Natural killer cell (primary cell): ENCODE data around the gene PLEKHG7. TPM values are rescaled to one million over a fixed set of nuclear protein-coding genes. Genes with fewer than 3 reads are reported as not detected.

Experiments
- ATAC-seq, 3 donors: fragments of 150-1000 bp in 2 of 3; fragments of 200-7000 bp in 1 of 3; cut with Tn5 transposase; 1 replicate in 1 of 3; 2 replicates in 2 of 3; pipeline ENCODE4 v1.10.0; 2021; ENCODE audit warnings: mild to moderate bottlenecking in 2 of 3, moderate library complexity in 2 of 3
- DNase-seq, 2 donors: peaks; one replicate each; pipeline versions ENCODE4 v3.0.0 to v3.0.0-alpha.2; 2013 to 2021; ENCODE audit warnings: mixed read lengths in 1 of 2
- H3K27ac ChIP-seq: one replicate; pipeline ENCODE4 v1.5.1; 2013; ENCODE audit warnings: mild to moderate bottlenecking, low read length
- H3K27me3 ChIP-seq: one replicate; pipeline ENCODE4 v1.6.1; 2013; ENCODE audit warnings: low read length; ENCODE audit not compliant: control insufficient read depth, insufficient read depth
- H3K36me3 ChIP-seq: one replicate; pipeline ENCODE4 v1.6.1; 2013; ENCODE audit warnings: low read length; ENCODE audit not compliant: control insufficient read depth, insufficient read depth
- H3K4me1 ChIP-seq: one replicate; pipeline ENCODE4 v1.6.1; 2013; ENCODE audit warnings: low read length; ENCODE audit not compliant: control insufficient read depth, insufficient read depth
- H3K4me3 ChIP-seq: one replicate; pipeline ENCODE4 v1.5.1; 2013; ENCODE audit warnings: low read length
- H3K9me3 ChIP-seq: one replicate; pipeline ENCODE4 v1.6.1; 2013; ENCODE audit warnings: low read length; ENCODE audit not compliant: control insufficient read depth, insufficient read depth
- H3K27ac Mint-ChIP-seq, 2 donors: one replicate each; pipeline ENCODE4 v1.8.0; 2022; ENCODE audit warnings: mild to moderate bottlenecking in 2 of 2, mixed read lengths in 2 of 2, moderate library complexity in 1 of 2
- H3K27me3 Mint-ChIP-seq, 2 donors: one replicate each; pipeline ENCODE4 v1.8.0; 2022; ENCODE audit warnings: low read depth in 2 of 2, mixed read lengths in 2 of 2
- H3K36me3 Mint-ChIP-seq: one replicate; pipeline ENCODE4 v1.8.0; 2022; ENCODE audit warnings: mixed read lengths
- H3K4me1 Mint-ChIP-seq, 2 donors: one replicate each; pipeline ENCODE4 v1.8.0; 2022; ENCODE audit warnings: mixed read lengths in 2 of 2
- H3K4me3 Mint-ChIP-seq: one replicate; pipeline ENCODE4 v1.8.0; 2022; ENCODE audit warnings: mild to moderate bottlenecking, moderate library complexity, mixed read lengths
- H3K9me3 Mint-ChIP-seq, 2 donors: one replicate each; pipeline ENCODE4 v1.8.0; 2022; ENCODE audit warnings: mixed read lengths in 2 of 2
- WGBS: methylation state at CpG from one replicate; pipeline ENCODE4 v1.1.7; 2013; ENCODE audit warnings: missing lambda C conversion rate; ENCODE audit not compliant: insufficient coverage; 5-methylcytosine and 5-hydroxymethylcytosine counted together
- intact Hi-C: fragments of 100-400 bp; cut with micrococcal nuclease; formaldehyde crosslinking; loops from one replicate; pipeline ENCODE4 v1.14.2; 2022
- total RNA-seq, 4 donors: library from RNA; stranded (reverse); fragments of 120-200 nt in 1 of 4; gene quantifications; one replicate each; pipeline versions ENCODE4 v1.2.3 to v1.2.4, GENCODE V29; 2013 to 2022
- TF ChIP-seq, protein P1 (sequence below): fragments of 200-600 bp; IDR thresholded peaks from one replicate; pipeline ENCODE4 v1.8.0; 2022; ENCODE audit warnings: antibody characterized with exemption

The PLEKHG7 gene
- total RNA-seq, 3 donors from 2014 or later (not counting 1 experiment from before 2014, with no cell fraction given), result 0.16 to 0.63 TPM; not detected in 1

- H3K36me3 Mint-ChIP-seq, result peaks cover 13% of the 10 kb centered on the region
- H3K4me1 ChIP-seq, result no peaks in the 10 kb centered on the region
- H3K4me1 Mint-ChIP-seq, result no peaks in the 10 kb centered on the region
- no peaks in the 10 kb centered on the region for H3K9me3 ChIP-seq
- H3K27me3 Mint-ChIP-seq, result peaks cover 4 to 41% of the 10 kb centered on the region in 2 donors
- no peaks in the 10 kb centered on the region for H3K27me3 ChIP-seq
- H3K36me3 ChIP-seq, result no peaks in the 10 kb centered on the region
- peaks cover 3 to 7% of the 10 kb centered on the region in 2 donors for H3K9me3 Mint-ChIP-seq
- H3K4me3 ChIP-seq, result no peak overlapping the region
- TF ChIP-seq, protein P1, sequence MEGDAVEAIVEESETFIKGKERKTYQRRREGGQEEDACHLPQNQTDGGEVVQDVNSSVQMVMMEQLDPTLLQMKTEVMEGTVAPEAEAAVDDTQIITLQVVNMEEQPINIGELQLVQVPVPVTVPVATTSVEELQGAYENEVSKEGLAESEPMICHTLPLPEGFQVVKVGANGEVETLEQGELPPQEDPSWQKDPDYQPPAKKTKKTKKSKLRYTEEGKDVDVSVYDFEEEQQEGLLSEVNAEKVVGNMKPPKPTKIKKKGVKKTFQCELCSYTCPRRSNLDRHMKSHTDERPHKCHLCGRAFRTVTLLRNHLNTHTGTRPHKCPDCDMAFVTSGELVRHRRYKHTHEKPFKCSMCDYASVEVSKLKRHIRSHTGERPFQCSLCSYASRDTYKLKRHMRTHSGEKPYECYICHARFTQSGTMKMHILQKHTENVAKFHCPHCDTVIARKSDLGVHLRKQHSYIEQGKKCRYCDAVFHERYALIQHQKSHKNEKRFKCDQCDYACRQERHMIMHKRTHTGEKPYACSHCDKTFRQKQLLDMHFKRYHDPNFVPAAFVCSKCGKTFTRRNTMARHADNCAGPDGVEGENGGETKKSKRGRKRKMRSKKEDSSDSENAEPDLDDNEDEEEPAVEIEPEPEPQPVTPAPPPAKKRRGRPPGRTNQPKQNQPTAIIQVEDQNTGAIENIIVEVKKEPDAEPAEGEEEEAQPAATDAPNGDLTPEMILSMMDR, result no peak
- intact Hi-C loops, result no loop called here
- 67% methylated on average over 1 of the region's 1 CpG for WGBS
- no peak overlapping the region for H3K27ac ChIP-seq
- no peak for ATAC-seq
- no peak overlapping the region for H3K4me3 Mint-ChIP-seq
- DNase-seq, result no peak
- no peak overlapping the region for H3K27ac Mint-ChIP-seq
These were observed 18.9 kb downstream of the PLEKHG7 start for GRCh38 chr12:92721656-92722055.

DNA sequence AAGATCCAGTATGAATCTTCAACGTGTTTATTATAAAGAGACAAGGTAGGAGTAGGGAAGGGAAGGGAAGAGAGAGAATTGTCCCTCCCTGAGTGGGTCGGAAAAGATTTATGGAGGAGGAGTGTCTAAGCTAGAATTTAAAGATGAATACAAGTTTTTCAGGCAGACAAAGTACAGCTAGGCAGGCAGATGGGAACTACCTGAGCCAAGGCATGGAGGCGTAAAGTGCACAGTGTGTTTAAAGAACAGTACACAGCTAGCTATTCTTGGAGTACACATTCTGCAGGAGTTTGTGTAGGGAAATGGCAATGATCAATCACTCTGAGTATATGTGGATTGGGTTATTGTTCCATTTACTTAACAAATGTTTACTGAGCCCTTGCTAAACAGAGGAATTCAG is 20.1 kb downstream of the PLEKHG7 start:
- WGBS, result 83% methylated on average over 3 of the region's 3 CpGs
- Mint-ChIP-seq H3K4me3 (no peak overlapping the region), H3K36me3 (peaks cover 13% of the 10 kb centered on the region), H3K27me3 (peaks cover 4 to 41% of the 10 kb centered on the region in 2 donors), H3K27ac (no peak overlapping the region), H3K4me1 (no peaks in the 10 kb centered on the region), H3K9me3 (peaks cover 3 to 7% of the 10 kb centered on the region in 2 donors)
- Histone ChIP-seq H3K9me3 (no peaks in the 10 kb centered on the region), H3K27ac (no peak overlapping the region), H3K36me3 (no peaks in the 10 kb centered on the region), H3K4me1 (no peaks in the 10 kb centered on the region), H3K27me3 (no peaks in the 10 kb centered on the region), H3K4me3 (no peak overlapping the region)
- TF ChIP-seq, protein P1, result no peak
- ATAC-seq (no peak), DNase-seq (no peak)
- intact Hi-C loops, result no loop called here

- Mint-ChIP-seq H3K4me1 (no peaks in the 10 kb centered on the region), H3K27me3 (peaks cover 4 to 27% of the 10 kb centered on the region in 2 donors), H3K9me3 (peaks cover 3 to 7% of the 10 kb centered on the region in 2 donors), H3K4me3 (no peak overlapping the region), H3K27ac (no peak overlapping the region), H3K36me3 (peaks cover 13% of the 10 kb centered on the region)
- Histone ChIP-seq H3K4me3 (no peak overlapping the region), H3K36me3 (no peaks in the 10 kb centered on the region), H3K27ac (no peak overlapping the region), H3K27me3 (no peaks in the 10 kb centered on the region), H3K9me3 (no peaks in the 10 kb centered on the region), H3K4me1 (no peaks in the 10 kb centered on the region)
- ATAC-seq (no peak), DNase-seq (no peak)
- TF ChIP-seq, protein P1, result no peak
- 81% methylated on average over 4 of the region's 4 CpGs for WGBS
- intact Hi-C loops, result no loop called here
These were observed 24.1 kb downstream of the PLEKHG7 start for GRCh38 chr12:92726850-92727249.

GRCh38 chr12:92729773-92730305 is 27.1 kb downstream of the PLEKHG7 start:
- Mint-ChIP-seq H3K9me3 (peaks cover 0 to 3% of the 10 kb centered on the region in 2 donors), H3K27ac (no peak overlapping the region), H3K4me1 (no peaks in the 10 kb centered on the region), H3K4me3 (no peak overlapping the region), H3K36me3 (peaks cover 4% of the 10 kb centered on the region), H3K27me3 (peaks cover 3 to 13% of the 10 kb centered on the region in 2 donors)
- Histone ChIP-seq H3K4me1 (no peaks in the 10 kb centered on the region), H3K27me3 (no peaks in the 10 kb centered on the region), H3K27ac (no peak overlapping the region), H3K4me3 (no peak overlapping the region), H3K9me3 (no peaks in the 10 kb centered on the region), H3K36me3 (no peaks in the 10 kb centered on the region)
- no peak for ATAC-seq
- no peak for DNase-seq
- TF ChIP-seq, protein P1, result no peak
- 73% methylated on average over 1 of the region's 1 CpG for WGBS
- intact Hi-C loops, result no loop called here
